SK-N-SH (cell line): ENCODE results near the gene ADD1.

Source experiments
- CTCF ChIP-seq: fragments of 200-600 bp; sonication (generic); IDR thresholded peaks from 2 replicates; pipeline ENCODE4 v1.6.1; 2017; ENCODE audit warnings: antibody characterized with exemption, mild to moderate bottlenecking, moderate library complexity
- FOXJ3 ChIP-seq: sonication (generic); formaldehyde crosslinking; IDR thresholded peaks from 2 replicates; pipeline ENCODE4 v1.5.1; 2020; ENCODE audit warnings: mild to moderate bottlenecking, missing genetic modification reagents
- GABPA ChIP-seq: IDR thresholded peaks from 2 replicates; pipeline ENCODE4 v1.4.0; 2012; ENCODE audit warnings: low read depth, mild to moderate bottlenecking
- MAX ChIP-seq: IDR thresholded peaks from 2 replicates; pipeline ENCODE4 v1.4.0; 2012; ENCODE audit warnings: low read depth
- PBX3 ChIP-seq: IDR thresholded peaks from 2 replicates; pipeline ENCODE4; 2012
- REST ChIP-seq: IDR thresholded peaks from 2 replicates; pipeline ENCODE4 v1.6.1; 2012; ENCODE audit warnings: mild to moderate bottlenecking, low read depth, low read length, moderate library complexity
- SMC3 ChIP-seq: IDR thresholded peaks from 2 replicates; pipeline ENCODE4 v1.6.1; 2012; ENCODE audit warnings: low read depth, low read length, improper control_type of control experiment
- USF1 ChIP-seq: IDR thresholded peaks from 2 replicates; pipeline ENCODE4 v1.4.0; 2012; ENCODE audit warnings: low read depth, borderline replicate concordance

GRCh38 chr4:2914256-2915126 lies 70.8 kb downstream of the ADD1 start:
- TF ChIP-seq GABPA (no peak), REST (no peak), CTCF (no peak), SMC3 (no peak), PBX3 (no peak), MAX (no peak), USF1 (no peak), FOXJ3 (CRISPR knock-in tag) (no peak)
